GM19452 (cell line): ENCODE measurements around the gene DUOX1.
"Not testable (repeated sequence)": the region's sequence is repeated elsewhere in the genome, so short reads cannot be mapped to it uniquely, and the experiment has no call there.

Experiments
- ATAC-seq: cut with Tn5 transposase; IDR thresholded peaks from one replicate; pipeline ENCODE4 v1.9.1; 2021; ENCODE audit not compliant: unreplicated experiment

Gene DUOX1

GRCh38 chr15:45120081-45120972 is 9.5 kb upstream of the DUOX1 start:
- ATAC-seq = no peak

GRCh38 chr15:45121020-45121419 is 8.8 kb upstream of the DUOX1 start:
- no peak for ATAC-seq

GRCh38 chr15:45121706-45122417 is 7.9 kb upstream of the DUOX1 start:
- ATAC-seq = no peak

GRCh38 chr15:45122719-45123118 is 7.1 kb upstream of the DUOX1 start:
- no peak for ATAC-seq

GRCh38 chr15:45123397-45123796 is 6.4 kb upstream of the DUOX1 start:
- ATAC-seq = no peak

GRCh38 chr15:45126535-45127158 is 3.1 kb upstream of the DUOX1 start:
- ATAC-seq = no peak

- ATAC-seq = no peak
These were observed 689 bp upstream of the DUOX1 start for GRCh38 chr15:45128971-45129639.

GRCh38 chr15:45130291-45131000 is 652 bp downstream of the DUOX1 start:
- no peak for ATAC-seq

- ATAC-seq = no peak
These were observed 1.7 kb downstream of the DUOX1 start for GRCh38 chr15:45131510-45131909.

GRCh38 chr15:45132844-45133560 is 3.2 kb downstream of the DUOX1 start:
- no peak for ATAC-seq

- no peak for ATAC-seq
These were observed 3.7 kb downstream of the DUOX1 start for GRCh38 chr15:45133561-45133920.

GRCh38 chr15:45134046-45134445 is 4.3 kb downstream of the DUOX1 start:
- ATAC-seq = no peak

- ATAC-seq = no peak
These were observed 5.1 kb downstream of the DUOX1 start for GRCh38 chr15:45134682-45135604.

GRCh38 chr15:45135705-45136377 is 6.0 kb downstream of the DUOX1 start:
- not testable (repeated sequence) for ATAC-seq

- ATAC-seq = no peak
These were observed 6.6 kb downstream of the DUOX1 start for GRCh38 chr15:45136378-45136764.

- ATAC-seq = no peak
These were observed 7.9 kb downstream of the DUOX1 start for GRCh38 chr15:45137703-45138102.

- no peak for ATAC-seq
These were observed 9.3 kb downstream of the DUOX1 start for GRCh38 chr15:45138814-45139765.
